B cell (primary cell): Measurements from ENCODE around the gene CDA. TPM values are rescaled to one million over a fixed set of nuclear protein-coding genes. Genes with fewer than 3 reads are reported as not detected.

Experiments used
- ATAC-seq: fragments of 200-7000 bp; cut with Tn5 transposase; one replicate; pipeline ENCODE4 v1.10.0; 2021; ENCODE audit warnings: low read depth, mild to moderate bottlenecking, moderate number of reproducible peaks, moderate library complexity
- CTCF ChIA-PET: fragments of 350-600 bp; sonication (Branson Sonifier 250); formaldehyde crosslinking; loops from one replicate; lab custom pipeline; 2021; ENCODE audit warnings: antibody characterized with exemption, inconsistent platforms; lab: Charles Lee
- POLR2A ChIA-PET: fragments of 350-600 bp; sonication (Branson Sonifier 250); formaldehyde crosslinking; loops from one replicate; lab custom pipeline; 2021; ENCODE audit warnings: antibody characterized with exemption; lab: Charles Lee
- DNase-seq: peaks from one replicate; pipeline ENCODE4 v3.0.0; 2013
- H2AFZ ChIP-seq: 2 replicates; pipeline ENCODE4 v1.6.1; 2012; ENCODE audit warnings: mild to moderate bottlenecking, low read depth, low read length; ENCODE audit not compliant: insufficient read depth, poor library complexity, severe bottlenecking
- H3K27ac ChIP-seq, 2 donors: 1 replicate in 1 of 2; 2 replicates in 1 of 2; pipeline ENCODE4 v1.5.1; 2012 to 2013; ENCODE audit warnings: low read length in 2 of 2, mild to moderate bottlenecking in 2 of 2, moderate library complexity in 1 of 2
- H3K27me3 ChIP-seq, 4 experiments: fragments of 200-600 bp in 1 of 4; sonication (generic) in 1 of 4; replicated peaks in 1 of 4; 1 replicate in 2 of 4; 2 replicates in 2 of 4; pipeline versions ENCODE4 v1.6.1 to v1.7.0; 2013 to 2016; ENCODE audit warnings: low read length in 3 of 4, mild to moderate bottlenecking in 2 of 4, mixed read lengths in 1 of 4, moderate library complexity in 1 of 4; ENCODE audit not compliant: insufficient read depth in 4 of 4, control insufficient read depth in 3 of 4; ENCODE audit errors: control extremely low read depth in 1 of 4
- H3K36me3 ChIP-seq, 2 experiments: replicated peaks in 1 of 2; 1 replicate in 1 of 2; 2 replicates in 1 of 2; pipeline versions ENCODE4 v1.6.1 to v1.7.1; 2013; ENCODE audit warnings: low read length in 1 of 2; ENCODE audit not compliant: insufficient read depth in 2 of 2, control insufficient read depth in 1 of 2; ENCODE audit errors: control extremely low read depth in 1 of 2, extremely low read depth in 1 of 2
- H3K4me1 ChIP-seq, 2 donors: fragments of 200-600 bp in 1 of 2; sonication (generic) in 1 of 2; 1 replicate in 1 of 2; 2 replicates in 1 of 2; pipeline versions ENCODE4 v1.5.1 to v1.6.1; 2013 to 2017; ENCODE audit warnings: low read length in 2 of 2; ENCODE audit not compliant: control insufficient read depth in 2 of 2, insufficient read depth in 2 of 2
- H3K4me2 ChIP-seq: replicated peaks from 2 replicates; pipeline ENCODE3; 2012; ENCODE audit warnings: mild to moderate bottlenecking, low read depth, low read length; ENCODE audit not compliant: poor library complexity, severe bottlenecking
- H3K4me3 ChIP-seq, 5 experiments: fragments of 200-600 bp in 1 of 5; sonication (generic) in 1 of 5; 1 replicate in 3 of 5; 2 replicates in 2 of 5; pipeline versions ENCODE4 v1.5.1 to v1.7.0; 2011 to 2016; ENCODE audit warnings: low read length in 4 of 5, mild to moderate bottlenecking in 4 of 5, low read depth in 2 of 5, control low read depth in 1 of 5, moderate library complexity in 1 of 5; ENCODE audit not compliant: insufficient read depth in 1 of 5; ENCODE audit errors: control extremely low read depth in 1 of 5, extremely low read depth in 1 of 5
- H3K79me2 ChIP-seq: fragments of 200-600 bp; sonication (generic); one replicate; pipeline ENCODE4 v1.6.0; 2016; ENCODE audit warnings: low read length; ENCODE audit not compliant: control insufficient read depth, insufficient read depth
- H3K9ac ChIP-seq: fragments of 200-600 bp; sonication (generic); 2 replicates; pipeline ENCODE4 v1.6.1; 2017; ENCODE audit warnings: mild to moderate bottlenecking, low read length, moderate library complexity
- H3K9me3 ChIP-seq, 3 donors: one replicate each; pipeline versions ENCODE4 v1.6.1 to v1.7.1; 2013; ENCODE audit warnings: low read length in 2 of 3; ENCODE audit not compliant: control insufficient read depth in 2 of 3, insufficient read depth in 1 of 3; ENCODE audit errors: control extremely low read depth in 1 of 3
- H4K20me1 ChIP-seq: 2 replicates; pipeline ENCODE4 v1.6.0; 2012; ENCODE audit warnings: mild to moderate bottlenecking, low read length; ENCODE audit not compliant: insufficient read depth, control insufficient read depth, poor library complexity, severe bottlenecking
- H3K27ac Mint-ChIP-seq: one replicate; pipeline ENCODE4 v1.8.0; 2021; ENCODE audit warnings: mixed read lengths
- H3K27me3 Mint-ChIP-seq: one replicate; pipeline ENCODE4 v1.8.0; 2021; ENCODE audit warnings: mixed read lengths
- H3K4me1 Mint-ChIP-seq: one replicate; pipeline ENCODE4 v1.8.0; 2021; ENCODE audit warnings: mixed read lengths
- H3K4me3 Mint-ChIP-seq: one replicate; pipeline ENCODE4 v1.8.0; 2021; ENCODE audit warnings: mixed read lengths
- H3K9me3 Mint-ChIP-seq: one replicate; pipeline ENCODE4 v1.8.0; 2022; ENCODE audit warnings: mixed read lengths; ENCODE audit not compliant: insufficient read depth
- EZH2 ChIP-seq: IDR thresholded peaks from 2 replicates; pipeline ENCODE4 v1.6.1; 2012; ENCODE audit warnings: borderline replicate concordance, low read depth, mild to moderate bottlenecking, moderate library complexity, low read length; ENCODE audit not compliant: insufficient read depth, poor library complexity, severe bottlenecking
- WGBS: methylation state at CpG from one replicate; pipeline ENCODE4 v1.1.5; 2013; ENCODE audit warnings: missing lambda C conversion rate; ENCODE audit not compliant: insufficient coverage; 5-methylcytosine and 5-hydroxymethylcytosine counted together
- intact Hi-C: fragments of 100-400 bp; cut with micrococcal nuclease; formaldehyde crosslinking; loops from one replicate; pipeline ENCODE4 v1.10.0; 2022
- polyA plus RNA-seq: library from polyadenylated mRNA; depleted of rRNA; stranded (reverse); fragments of >200 nt; gene quantifications from 2 replicates; pipeline ENCODE4 v1.2.3, GENCODE V29; 2012
- total RNA-seq, 2 donors: library from RNA; stranded (reverse); fragments of 120-200 nt in 1 of 2; gene quantifications; 1 replicate in 1 of 2; 2 replicates in 1 of 2; pipeline versions ENCODE4 v1.2.3 to v1.2.4, GENCODE V29; 2013 to 2022
- TF ChIP-seq, protein P1 (sequence below): fragments of 200-600 bp; IDR thresholded peaks from one replicate; pipeline ENCODE4 v1.8.0; 2022; ENCODE audit warnings: antibody characterized with exemption, mild to moderate bottlenecking

CDA gene
- total and polyA plus RNA-seq, 2 donors (not counting 1 experiment from before 2014, with no cell fraction given) = 0.64 TPM; not detected in 1

DNA sequence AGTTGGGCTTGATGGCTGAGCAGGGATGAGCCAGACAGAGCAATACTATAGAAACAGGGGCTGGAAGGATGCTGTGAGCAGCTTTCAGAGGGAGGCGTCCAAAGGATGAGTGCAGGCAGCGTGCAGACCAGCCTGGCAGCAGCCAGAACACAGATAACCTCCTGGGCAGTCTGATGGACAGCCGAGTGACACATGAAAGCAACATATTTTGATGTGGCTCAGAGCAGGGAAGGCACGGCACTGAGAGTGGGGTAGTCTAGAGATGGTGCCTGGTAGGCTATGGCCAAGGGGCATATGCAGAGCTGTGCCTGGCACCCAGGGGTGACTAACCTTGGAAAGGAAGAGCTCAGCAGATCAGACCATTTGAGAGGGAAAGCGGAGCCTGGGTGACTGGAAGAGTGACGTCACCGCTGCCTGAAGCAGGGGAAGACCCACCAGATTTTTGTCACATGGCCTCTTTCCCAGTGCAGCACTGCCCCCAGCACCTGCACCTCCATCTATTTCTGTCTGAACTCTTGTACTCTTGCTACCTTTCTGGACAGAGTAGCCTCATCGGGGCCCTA is 48.0 kb downstream of the CDA start:
- Histone ChIP-seq H3K27ac (no peak overlapping the region), H3K27me3 (no peaks in the 10 kb centered on the region), H3K79me2 (no peaks in the 10 kb centered on the region), H2AFZ (no peak overlapping the region), H3K4me3 (no peak overlapping the region), H3K9me3 (no peaks in the 10 kb centered on the region), H3K4me2 (no peak overlapping the region), H3K9ac (no peak overlapping the region), H3K36me3 (peaks cover 0 to 2% of the 10 kb centered on the region in 2 experiments), H3K4me1 (peaks cover 8 to 16% of the 10 kb centered on the region in 2 donors), H4K20me1 (no peaks in the 10 kb centered on the region)
- no peaks in the 10 kb centered on the region for H3K27me3 Mint-ChIP-seq
- CTCF ChIA-PET = interaction anchor here (1.0 to 2.4 kb wide), 5 partner anchors 10 to 718 kb away, joined by 3 to 9 read pairs (median 4); no protein-coding TSS in a partner anchor
- intact Hi-C loops = no loop called here
- no peaks in the 10 kb centered on the region for H3K9me3 Mint-ChIP-seq
- ATAC-seq (no peak), DNase-seq (no peak)
- peaks cover 14% of the 10 kb centered on the region for H3K4me1 Mint-ChIP-seq
- TF ChIP-seq, protein P1, sequence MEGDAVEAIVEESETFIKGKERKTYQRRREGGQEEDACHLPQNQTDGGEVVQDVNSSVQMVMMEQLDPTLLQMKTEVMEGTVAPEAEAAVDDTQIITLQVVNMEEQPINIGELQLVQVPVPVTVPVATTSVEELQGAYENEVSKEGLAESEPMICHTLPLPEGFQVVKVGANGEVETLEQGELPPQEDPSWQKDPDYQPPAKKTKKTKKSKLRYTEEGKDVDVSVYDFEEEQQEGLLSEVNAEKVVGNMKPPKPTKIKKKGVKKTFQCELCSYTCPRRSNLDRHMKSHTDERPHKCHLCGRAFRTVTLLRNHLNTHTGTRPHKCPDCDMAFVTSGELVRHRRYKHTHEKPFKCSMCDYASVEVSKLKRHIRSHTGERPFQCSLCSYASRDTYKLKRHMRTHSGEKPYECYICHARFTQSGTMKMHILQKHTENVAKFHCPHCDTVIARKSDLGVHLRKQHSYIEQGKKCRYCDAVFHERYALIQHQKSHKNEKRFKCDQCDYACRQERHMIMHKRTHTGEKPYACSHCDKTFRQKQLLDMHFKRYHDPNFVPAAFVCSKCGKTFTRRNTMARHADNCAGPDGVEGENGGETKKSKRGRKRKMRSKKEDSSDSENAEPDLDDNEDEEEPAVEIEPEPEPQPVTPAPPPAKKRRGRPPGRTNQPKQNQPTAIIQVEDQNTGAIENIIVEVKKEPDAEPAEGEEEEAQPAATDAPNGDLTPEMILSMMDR = no peak
- no peak for TF ChIP-seq EZH2
- POLR2A ChIA-PET = no interaction called here
- WGBS = 95% methylated on average over 8 of the region's 8 CpGs
- no peak overlapping the region for H3K27ac Mint-ChIP-seq
- H3K4me3 Mint-ChIP-seq = no peak overlapping the region

DNA sequence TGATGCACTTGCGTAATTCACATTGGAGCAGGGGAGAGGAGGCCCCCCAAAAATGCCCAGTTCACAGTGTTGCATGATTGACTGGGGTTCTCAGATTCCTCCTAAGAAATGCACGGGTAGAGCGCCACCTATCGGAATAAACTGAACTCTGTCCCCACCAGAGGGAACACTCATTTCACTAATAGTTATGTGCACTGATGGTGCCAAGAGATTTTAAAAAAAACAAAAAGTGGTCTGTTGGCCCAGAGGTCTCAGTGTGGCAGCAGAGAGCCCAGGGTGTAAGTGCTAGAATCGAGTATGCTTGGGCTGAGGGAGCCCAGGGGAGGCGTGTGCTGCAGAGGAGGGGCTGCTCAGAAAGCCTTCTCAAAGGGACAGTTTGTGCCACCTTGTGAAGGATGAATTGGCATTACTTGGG is 51.3 kb downstream of the CDA start:
- H3K4me1 Mint-ChIP-seq = no peaks in the 10 kb centered on the region

More for the DNA sequence above, 51.3 kb downstream of the CDA start:
- Histone ChIP-seq H3K9me3 (no peaks in the 10 kb centered on the region), H2AFZ (no peak overlapping the region), H4K20me1 (no peaks in the 10 kb centered on the region), H3K36me3 (peaks cover 0 to 12% of the 10 kb centered on the region in 2 experiments), H3K79me2 (no peaks in the 10 kb centered on the region), H3K4me3 (no peak overlapping the region), H3K9ac (no peak overlapping the region), H3K4me1 (no peaks in the 10 kb centered on the region), H3K27me3 (no peaks in the 10 kb centered on the region), H3K27ac (no peak overlapping the region), H3K4me2 (no peak overlapping the region)
- ChIA-PET POLR2A (no interaction called here), CTCF (interaction anchor here (0.7 to 4.4 kb wide), 3 partner anchors 10 to 115 kb away, joined by 3 to 27 read pairs (median 12); no protein-coding TSS in a partner anchor)
- DNase-seq (peak; percentile 74), ATAC-seq (peak; percentile 74)
- TF ChIP-seq, protein P1 = peak; percentile 92
- no peak for TF ChIP-seq EZH2
- intact Hi-C loops = loop anchor here (1.0 kb wide), 1 partner anchor 118 kb away; no protein-coding TSS in a partner anchor
- Mint-ChIP-seq H3K4me3 (no peak overlapping the region), H3K27ac (no peak overlapping the region), H3K9me3 (no peaks in the 10 kb centered on the region), H3K27me3 (no peaks in the 10 kb centered on the region)
- 71% methylated on average over 3 of the region's 6 CpGs for WGBS
